Skeletal muscle satellite cell (primary cell): Measurements from ENCODE around the gene DTX2.
"Not testable (repeated sequence)": the region's sequence is repeated elsewhere in the genome, so short reads cannot be mapped to it uniquely, and the experiment has no call there.

Experiments used
- H3K27me3 ChIP-seq: 2 replicates; pipeline ENCODE4 v1.7.0; 2013; ENCODE audit warnings: low read length; ENCODE audit not compliant: control insufficient read depth, insufficient read depth
- H3K36me3 ChIP-seq: 2 replicates; pipeline ENCODE4 v1.7.0; 2013; ENCODE audit warnings: mild to moderate bottlenecking, control low read depth, low read length; ENCODE audit not compliant: insufficient read depth
- H3K4me1 ChIP-seq: 2 replicates; pipeline ENCODE4 v1.7.0; 2013; ENCODE audit warnings: low read length; ENCODE audit not compliant: control insufficient read depth, insufficient read depth
- H3K4me2 ChIP-seq: 2 replicates; pipeline ENCODE4 v1.7.0; 2013; ENCODE audit warnings: mild to moderate bottlenecking, low read length
- H3K4me3 ChIP-seq: 2 replicates; pipeline ENCODE4 v1.7.0; 2013; ENCODE audit warnings: low read length
- H3K9ac ChIP-seq: 2 replicates; pipeline ENCODE4 v1.7.0; 2013; ENCODE audit warnings: mild to moderate bottlenecking, low read depth, low read length, moderate library complexity
- H3K9me3 ChIP-seq: replicated peaks from 2 replicates; pipeline ENCODE4 v1.7.0; 2013; ENCODE audit warnings: mild to moderate bottlenecking, control low read depth, low read length

The DTX2 gene

DNA sequence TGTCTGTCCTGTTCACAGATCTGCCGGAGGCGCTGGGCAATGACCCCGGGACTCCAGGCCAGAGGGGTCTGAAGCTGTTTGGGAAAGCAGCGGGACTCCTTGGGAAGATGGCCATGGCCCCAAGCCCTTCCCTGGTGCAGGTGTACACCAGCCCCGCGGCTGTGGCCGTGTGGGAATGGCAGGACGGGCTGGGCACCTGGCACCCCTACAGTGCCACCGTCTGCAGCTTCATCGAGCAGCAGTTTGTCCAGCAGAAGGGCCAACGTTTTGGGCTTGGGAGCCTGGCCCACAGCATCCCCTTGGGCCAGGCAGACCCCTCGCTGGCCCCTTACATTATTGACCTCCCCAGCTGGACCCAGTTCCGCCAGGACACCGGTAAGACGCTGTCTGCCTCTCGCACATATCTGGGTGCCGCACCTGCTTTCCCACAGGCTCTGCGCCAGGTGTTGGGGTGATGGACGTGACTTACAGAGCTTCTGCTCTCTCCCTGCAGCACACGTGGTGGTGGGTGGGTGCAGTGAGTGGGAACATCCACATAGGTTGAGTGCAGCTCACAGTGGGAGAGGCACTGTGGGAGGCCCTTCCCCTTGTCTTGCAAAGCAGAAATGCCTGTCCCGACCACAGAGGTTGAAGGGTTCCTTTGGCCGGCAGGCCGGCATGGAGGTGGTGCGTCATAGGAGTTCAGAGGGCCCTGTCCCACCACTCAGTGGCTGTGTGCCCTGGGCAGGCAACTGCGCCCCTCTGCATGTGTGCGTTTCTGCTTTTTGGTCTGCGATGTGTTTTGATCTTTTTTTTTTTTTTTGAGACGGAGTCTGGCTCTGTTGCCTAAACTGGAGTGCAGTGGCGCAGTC lies 19.1 kb downstream of the DTX2 start:
- H3K4me2 ChIP-seq, H3K4me1 ChIP-seq, H3K4me3 ChIP-seq, H3K36me3 ChIP-seq, H3K27me3 ChIP-seq, H3K9ac ChIP-seq, H3K9me3 ChIP-seq: not testable (repeated sequence)

DNA sequence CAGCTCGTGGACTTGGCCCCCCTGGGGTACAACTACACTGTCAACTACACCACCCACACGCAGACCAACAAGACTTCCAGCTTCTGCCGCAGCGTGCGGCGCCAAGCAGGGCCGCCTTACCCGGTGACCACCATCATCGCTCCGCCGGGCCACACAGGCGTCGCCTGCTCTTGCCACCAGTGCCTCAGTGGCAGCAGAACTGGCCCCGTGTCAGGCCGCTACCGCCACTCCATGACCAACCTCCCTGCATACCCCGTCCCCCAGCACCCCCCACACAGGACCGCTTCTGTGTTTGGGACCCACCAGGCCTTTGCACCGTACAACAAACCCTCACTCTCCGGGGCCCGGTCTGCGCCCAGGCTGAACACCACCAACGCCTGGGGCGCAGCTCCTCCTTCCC lies 21.2 kb downstream of the DTX2 start:
- not testable (repeated sequence) for H3K4me3 ChIP-seq, H3K27me3 ChIP-seq, H3K4me1 ChIP-seq, H3K36me3 ChIP-seq, H3K4me2 ChIP-seq, H3K9ac ChIP-seq, H3K9me3 ChIP-seq

DNA sequence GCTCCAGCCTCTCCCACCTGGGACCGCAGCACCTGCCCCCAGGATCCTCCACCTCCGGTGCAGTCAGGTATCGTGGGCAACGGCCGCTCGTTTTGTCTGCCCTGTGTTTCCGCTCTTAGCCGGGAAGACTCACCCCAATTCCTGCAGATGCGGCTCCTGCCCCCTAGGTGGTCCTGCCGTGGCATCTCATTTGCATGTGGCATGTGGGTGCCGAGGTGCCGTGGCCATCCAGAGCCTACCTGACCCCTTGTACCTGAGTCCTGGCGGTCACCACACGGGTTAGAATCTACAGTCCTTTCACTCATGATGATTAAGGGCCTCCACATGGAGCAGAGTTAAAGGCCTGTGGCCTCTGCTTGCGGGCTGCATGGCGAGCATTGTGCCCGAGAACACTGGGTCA lies 21.6 kb downstream of the DTX2 start:
- H3K4me2 ChIP-seq, H3K4me3 ChIP-seq, H3K36me3 ChIP-seq, H3K27me3 ChIP-seq, H3K9me3 ChIP-seq, H3K4me1 ChIP-seq, H3K9ac ChIP-seq: not testable (repeated sequence)

DNA sequence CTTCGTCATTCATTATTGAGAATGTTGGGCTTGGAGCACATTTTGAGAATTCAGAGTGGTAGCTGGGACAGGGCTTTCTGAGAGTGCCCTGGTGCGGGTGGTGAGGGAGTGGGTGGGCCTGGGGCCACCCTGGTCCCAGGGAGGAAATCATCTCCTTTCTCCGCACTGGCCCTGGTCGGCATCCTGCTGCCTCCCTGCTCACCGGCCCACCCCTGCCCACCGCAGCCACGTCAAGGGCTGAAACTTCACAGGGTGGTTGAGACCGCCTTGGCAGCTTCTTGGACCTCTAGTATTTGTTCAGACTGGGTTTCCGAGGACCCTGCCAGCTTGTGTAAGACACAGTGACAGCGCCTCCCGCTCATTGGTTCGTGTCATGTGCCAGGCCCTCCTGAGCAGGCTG lies 22.9 kb downstream of the DTX2 start:
- not testable (repeated sequence) for H3K4me3 ChIP-seq, H3K9ac ChIP-seq, H3K4me1 ChIP-seq, H3K9me3 ChIP-seq, H3K36me3 ChIP-seq, H3K4me2 ChIP-seq, H3K27me3 ChIP-seq

DNA sequence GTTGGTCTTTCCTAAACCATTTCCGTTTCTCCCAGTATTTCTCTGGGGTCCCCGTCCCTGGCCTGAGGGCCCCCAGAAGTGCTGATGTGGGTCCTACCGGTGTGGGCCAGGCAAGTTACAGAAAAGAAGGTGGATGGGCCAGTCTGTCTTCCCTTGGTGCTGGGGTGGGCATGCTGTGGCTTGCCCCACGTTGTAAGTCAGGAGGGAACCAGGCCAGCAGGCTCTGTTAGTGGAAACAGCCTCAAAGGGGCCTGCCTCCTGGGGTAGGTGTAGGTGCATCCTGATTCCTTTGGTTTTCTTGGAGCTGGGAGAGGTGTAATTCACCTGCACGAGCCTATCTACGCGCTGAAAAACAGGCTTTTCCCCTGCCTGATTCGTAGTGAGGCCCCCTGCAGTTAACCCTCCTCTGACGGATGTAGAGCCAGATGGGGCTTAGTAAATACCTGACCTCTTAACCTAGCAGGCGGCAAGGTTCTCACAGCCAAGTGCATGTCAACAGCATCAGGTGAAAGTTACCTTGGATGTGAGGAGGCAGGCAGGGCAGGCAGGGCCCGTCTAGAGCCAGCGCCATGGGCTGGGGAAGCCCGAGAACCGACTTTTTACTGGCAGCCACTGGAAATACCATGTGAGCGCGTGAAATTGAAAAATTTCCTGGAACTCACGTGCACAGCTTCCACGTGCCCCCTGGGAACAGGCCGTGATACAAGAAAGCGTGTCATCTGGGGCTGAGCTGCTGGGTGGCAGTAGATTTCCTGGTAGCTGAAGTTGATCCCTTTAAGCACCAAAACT lies 24.5 kb downstream of the DTX2 start:
- not testable (repeated sequence) for H3K9ac ChIP-seq, H3K4me2 ChIP-seq

DNA sequence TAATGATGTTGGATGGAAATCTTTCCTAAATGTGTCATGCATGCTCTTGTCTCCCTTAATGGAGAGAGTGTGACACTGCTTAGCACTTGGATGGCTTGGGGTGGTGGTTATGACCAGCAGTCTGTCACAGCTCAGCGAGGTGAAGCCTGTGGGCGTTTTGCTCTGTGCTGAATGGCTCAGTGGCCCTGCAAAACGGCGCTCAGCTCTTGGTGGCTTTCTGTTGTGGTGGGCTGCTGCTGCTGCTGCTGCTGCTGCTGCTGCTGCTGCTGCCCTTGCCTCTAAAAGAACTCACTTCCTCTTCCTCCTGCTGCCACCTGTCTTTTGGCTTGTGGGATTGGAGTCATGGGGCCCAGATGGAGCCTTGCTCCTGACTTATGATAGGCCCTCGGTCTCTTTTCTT lies 25.1 kb downstream of the DTX2 start:
- not testable (repeated sequence) for H3K9ac ChIP-seq, H3K36me3 ChIP-seq, H3K4me1 ChIP-seq

More for the DNA sequence above, 24.5 kb downstream of the DTX2 start:
- not testable (repeated sequence) for H3K36me3 ChIP-seq, H3K27me3 ChIP-seq, H3K4me1 ChIP-seq, H3K4me3 ChIP-seq, H3K9me3 ChIP-seq

DNA sequence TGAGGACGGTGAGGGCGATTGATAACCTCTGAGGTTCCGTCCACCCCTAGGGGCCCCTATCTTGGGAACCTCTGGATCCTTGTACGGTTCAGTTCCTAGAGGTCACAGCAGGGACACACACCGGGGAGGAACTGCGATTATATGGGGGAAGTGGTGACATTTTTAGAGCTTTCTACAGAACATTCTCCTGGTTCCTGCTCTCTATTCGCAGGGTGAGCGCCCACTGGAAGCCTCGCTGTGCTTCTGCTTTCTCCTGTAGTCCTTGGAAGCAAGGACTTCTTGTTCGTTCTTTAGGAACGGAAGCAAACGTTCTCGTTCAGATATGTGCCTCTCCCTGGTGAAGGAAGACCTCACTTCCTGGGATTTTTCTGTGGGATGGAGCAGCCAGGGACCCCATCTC lies 26.5 kb downstream of the DTX2 start:
- H3K4me2 ChIP-seq, H3K4me3 ChIP-seq, H3K9ac ChIP-seq, H3K36me3 ChIP-seq, H3K4me1 ChIP-seq, H3K27me3 ChIP-seq, H3K9me3 ChIP-seq: not testable (repeated sequence)

More for the DNA sequence above, 25.1 kb downstream of the DTX2 start:
- H3K4me2 ChIP-seq, H3K9me3 ChIP-seq, H3K4me3 ChIP-seq, H3K27me3 ChIP-seq: not testable (repeated sequence)

DNA sequence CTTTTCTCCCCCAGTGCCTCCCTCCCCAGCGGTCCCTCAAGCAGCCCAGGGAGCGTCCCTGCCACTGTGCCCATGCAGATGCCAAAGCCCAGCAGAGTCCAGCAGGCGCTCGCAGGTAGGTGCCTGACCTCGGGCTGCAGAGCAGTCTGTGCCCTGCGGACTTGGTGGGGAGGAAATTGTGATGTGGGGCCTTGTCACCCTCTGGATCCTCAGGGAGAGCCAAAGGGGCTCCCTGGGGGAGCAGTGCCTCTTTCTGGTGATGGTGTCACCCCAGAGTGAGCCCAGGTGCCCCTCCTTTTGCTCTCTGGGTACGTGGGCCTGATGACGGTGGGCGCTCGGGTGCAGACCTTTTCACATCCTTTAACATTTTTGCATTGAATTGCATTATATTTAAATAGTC lies 30.6 kb downstream of the DTX2 start:
- H3K36me3 ChIP-seq, H3K4me2 ChIP-seq, H3K9me3 ChIP-seq, H3K4me3 ChIP-seq, H3K4me1 ChIP-seq, H3K27me3 ChIP-seq, H3K9ac ChIP-seq: not testable (repeated sequence)

DNA sequence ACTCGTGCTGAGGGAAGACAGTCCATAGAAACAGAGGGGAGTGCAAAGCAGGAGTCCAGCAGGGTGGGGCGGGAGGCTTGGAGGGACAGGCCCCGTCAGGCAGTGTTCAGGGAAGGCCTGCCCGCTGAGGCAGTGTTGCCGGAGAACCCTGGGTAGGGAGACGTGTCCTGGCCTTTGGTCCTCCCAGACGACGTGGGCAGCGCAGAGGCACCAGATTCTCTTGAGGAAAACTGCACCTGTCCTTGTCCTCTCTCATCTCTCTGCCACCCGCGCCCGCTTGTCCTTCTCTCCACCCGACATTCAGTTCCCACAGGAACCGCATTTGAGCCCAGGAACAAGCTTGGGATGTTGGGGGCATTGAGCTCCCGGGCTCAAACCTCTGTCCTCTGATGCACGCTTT lies 34.2 kb downstream of the DTX2 start:
- not testable (repeated sequence) for H3K4me1 ChIP-seq, H3K4me3 ChIP-seq, H3K4me2 ChIP-seq, H3K27me3 ChIP-seq, H3K9me3 ChIP-seq, H3K36me3 ChIP-seq, H3K9ac ChIP-seq

DNA sequence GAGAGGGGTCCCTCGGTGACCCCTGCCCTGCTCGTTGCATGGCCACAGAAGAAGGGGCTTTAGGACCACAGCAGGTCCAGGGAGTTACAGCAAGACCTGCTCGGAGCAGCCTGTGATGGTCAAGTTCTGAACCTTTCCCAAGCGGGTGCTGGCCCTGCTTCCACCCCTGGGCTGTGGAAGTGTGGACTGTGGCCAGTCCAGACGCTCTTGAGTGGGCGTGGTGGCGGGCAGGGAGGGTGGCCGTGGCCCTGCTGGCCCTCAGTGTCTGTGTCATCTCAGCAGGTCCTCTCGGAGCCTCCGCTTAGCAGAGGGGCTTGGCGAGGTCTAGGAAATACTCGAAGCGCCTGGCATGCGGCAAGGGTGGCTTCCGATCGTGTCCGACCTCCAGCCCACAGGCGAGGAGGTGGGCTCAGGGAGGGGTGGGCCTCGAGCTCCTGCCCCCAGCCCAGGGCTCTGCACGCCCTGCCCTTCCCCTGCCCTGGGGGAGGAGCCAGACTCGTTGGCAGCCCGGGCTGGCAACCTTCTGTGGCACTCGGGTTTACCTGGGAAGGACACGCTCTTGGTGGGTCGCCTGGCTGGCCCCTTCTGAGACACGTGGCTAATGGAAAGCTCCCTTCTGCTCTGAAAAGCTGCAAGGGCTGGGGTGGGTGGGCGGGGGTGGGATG lies 36.5 kb downstream of the DTX2 start:
- not testable (repeated sequence) for H3K4me1 ChIP-seq, H3K4me3 ChIP-seq, H3K9ac ChIP-seq, H3K4me2 ChIP-seq, H3K27me3 ChIP-seq, H3K9me3 ChIP-seq, H3K36me3 ChIP-seq

DNA sequence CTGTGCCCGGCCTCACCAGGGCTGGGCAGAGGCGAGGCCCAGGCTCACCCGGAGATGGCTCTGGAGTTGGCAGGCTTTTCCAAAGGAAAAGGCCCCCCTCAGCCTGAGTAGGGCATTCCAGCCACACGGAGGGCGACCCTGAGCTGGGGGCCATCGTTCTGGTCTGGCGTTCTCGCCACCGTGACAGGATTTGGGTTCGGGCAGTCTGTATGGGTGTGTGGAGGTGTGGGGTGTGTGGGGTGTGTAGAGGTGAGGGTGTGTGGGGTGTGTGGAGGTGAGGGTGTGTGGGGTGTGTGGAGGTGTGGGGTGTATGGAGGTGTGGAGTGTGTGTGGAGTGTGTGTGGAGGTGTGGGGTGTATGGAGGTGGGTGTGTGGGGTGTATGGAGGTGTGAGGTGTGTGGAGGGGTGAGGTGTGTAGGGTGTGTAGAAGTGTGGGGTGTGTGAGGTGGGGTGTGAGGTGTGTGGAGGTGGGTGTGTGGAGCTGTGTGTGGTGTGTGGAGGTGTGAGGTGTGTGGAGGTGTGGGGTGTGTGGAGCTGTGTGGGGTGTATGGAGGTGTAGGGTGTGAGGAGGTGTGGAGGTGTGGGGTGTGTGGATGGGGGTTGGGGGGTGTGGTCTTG lies 37.2 kb downstream of the DTX2 start:
- H3K4me1 ChIP-seq, H3K9ac ChIP-seq, H3K9me3 ChIP-seq: not testable (repeated sequence)

More for the DNA sequence above, 37.2 kb downstream of the DTX2 start:
- not testable (repeated sequence) for H3K4me3 ChIP-seq, H3K4me2 ChIP-seq, H3K36me3 ChIP-seq, H3K27me3 ChIP-seq
